T-helper 1 cell treated with Interleukin-12 subunit alpha and Interleukin-12 subunit beta and Interleukin-4 antibody, amounts not matched to agents 30 μg/mL and 1 μg/mL, for 36 hours (primary cell): ENCODE measurements around the gene MOB3B.

ENCODE experiments used
- H3K27ac Mint-ChIP-seq: one replicate; pipeline ENCODE4 v1.8.0; 2021; ENCODE audit warnings: mild to moderate bottlenecking, mixed read lengths
- H3K27me3 Mint-ChIP-seq: one replicate; pipeline ENCODE4 v1.8.0; 2021; ENCODE audit warnings: low read depth, mixed read lengths
- H3K36me3 Mint-ChIP-seq: one replicate; pipeline ENCODE4 v1.8.0; 2021; ENCODE audit warnings: low read depth, mixed read lengths
- H3K4me1 Mint-ChIP-seq: one replicate; pipeline ENCODE4 v1.8.0; 2021; ENCODE audit warnings: low read depth, mixed read lengths
- H3K4me3 Mint-ChIP-seq: one replicate; pipeline ENCODE4 v1.8.0; 2021; ENCODE audit warnings: mild to moderate bottlenecking, moderate library complexity, mixed read lengths
- H3K9me3 Mint-ChIP-seq: one replicate; pipeline ENCODE4 v1.8.0; 2021; ENCODE audit warnings: mixed read lengths

MOB3B gene

DNA sequence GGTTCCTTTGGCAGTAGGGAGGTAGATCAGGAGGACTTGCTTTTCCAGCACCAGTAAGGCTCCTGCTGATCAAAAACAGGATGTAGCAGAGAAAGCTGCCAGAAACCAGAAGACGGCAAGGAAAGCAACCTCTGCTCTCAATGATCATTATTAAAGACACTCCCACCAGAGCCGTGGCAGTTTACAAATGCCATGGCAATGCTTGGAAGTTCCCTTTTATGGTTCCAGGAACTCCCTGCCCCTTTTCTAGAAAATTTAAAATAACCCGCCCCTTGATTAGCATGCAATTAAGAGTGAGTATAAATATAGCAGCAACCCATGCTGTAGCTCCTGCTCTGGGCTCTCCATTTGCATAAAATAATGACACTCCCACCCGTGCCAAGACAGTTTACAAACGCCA is 248.8 kb downstream of the MOB3B start:
- Mint-ChIP-seq H3K27me3 (peaks cover 8% of the 10 kb centered on the region), H3K4me1 (peaks cover 2% of the 10 kb centered on the region), H3K9me3 (no peaks in the 10 kb centered on the region), H3K27ac (no peak overlapping the region), H3K4me3 (no peak overlapping the region), H3K36me3 (no peaks in the 10 kb centered on the region)

DNA sequence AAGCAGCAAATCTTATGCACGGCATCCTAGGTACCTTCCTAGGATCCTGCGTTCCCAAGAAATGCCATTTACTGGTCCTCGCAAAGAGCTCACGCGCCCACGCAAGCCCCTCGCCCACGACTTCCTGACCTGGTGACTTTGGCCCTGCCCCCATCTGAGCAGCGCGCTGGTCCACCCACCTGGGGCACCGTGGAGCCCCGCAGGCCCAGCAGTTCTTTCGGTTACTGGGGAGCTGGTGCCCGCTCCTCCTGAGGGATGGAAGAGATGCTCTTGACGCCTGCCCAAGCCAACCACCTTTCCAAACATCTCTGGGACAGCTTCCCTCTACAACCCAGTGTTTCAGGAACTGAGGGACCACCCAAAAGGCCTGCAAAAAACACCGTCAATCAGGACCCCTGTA is 249.4 kb downstream of the MOB3B start:
- Mint-ChIP-seq H3K4me3 (no peak overlapping the region), H3K4me1 (peaks cover 2% of the 10 kb centered on the region), H3K36me3 (no peaks in the 10 kb centered on the region), H3K27me3 (peaks cover 6% of the 10 kb centered on the region), H3K9me3 (no peaks in the 10 kb centered on the region), H3K27ac (no peak overlapping the region)

DNA sequence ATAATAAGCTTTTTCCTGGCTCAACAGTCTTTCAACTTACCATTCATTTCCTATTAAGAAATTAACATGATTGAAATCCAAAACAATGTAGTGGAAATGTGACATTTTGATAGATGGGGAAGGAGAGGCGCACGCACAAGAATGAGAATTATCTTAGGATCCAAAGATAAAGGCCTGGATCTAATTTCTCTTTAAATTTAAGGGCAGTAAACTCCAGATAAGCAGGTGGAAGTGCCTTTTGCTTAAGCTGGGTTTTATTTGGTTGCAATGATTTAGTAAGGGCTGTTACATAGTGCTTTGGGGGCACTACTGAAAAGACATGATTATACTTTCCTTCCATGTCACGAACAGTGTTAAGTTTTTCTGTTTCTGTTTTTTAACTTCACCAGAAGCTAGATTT is 250.0 kb downstream of the MOB3B start:
- no peak overlapping the region for H3K4me3 Mint-ChIP-seq

DNA sequence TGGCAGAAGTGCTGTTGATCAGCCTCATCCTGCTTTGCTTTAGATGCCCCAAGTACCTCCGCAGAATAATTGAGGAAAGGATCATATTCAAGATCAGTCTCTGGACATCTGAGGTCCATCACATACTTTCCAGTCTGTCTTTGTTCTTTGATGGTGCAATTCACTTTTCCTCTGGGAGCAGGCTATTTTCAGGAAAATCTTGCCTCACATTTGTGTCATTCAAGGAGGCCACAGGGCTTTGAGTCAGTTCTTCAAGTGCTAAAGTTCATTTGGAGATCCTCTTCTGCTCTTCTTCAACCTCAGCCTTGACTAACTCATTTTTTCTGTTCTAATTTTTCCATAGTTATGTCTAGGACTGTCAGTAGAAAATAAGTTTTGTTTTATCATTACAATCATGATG is 251.2 kb downstream of the MOB3B start:
- Mint-ChIP-seq H3K4me1 (peaks cover 2% of the 10 kb centered on the region), H3K27me3 (peaks cover 6% of the 10 kb centered on the region), H3K36me3 (no peaks in the 10 kb centered on the region), H3K27ac (no peak overlapping the region), H3K4me3 (no peak overlapping the region), H3K9me3 (no peaks in the 10 kb centered on the region)

More for the DNA sequence above, 250.0 kb downstream of the MOB3B start:
- no peaks in the 10 kb centered on the region for H3K9me3 Mint-ChIP-seq
- H3K36me3 Mint-ChIP-seq = no peaks in the 10 kb centered on the region
- H3K27ac Mint-ChIP-seq = no peak overlapping the region
- H3K4me1 Mint-ChIP-seq = peaks cover 2% of the 10 kb centered on the region
- peaks cover 6% of the 10 kb centered on the region for H3K27me3 Mint-ChIP-seq

DNA sequence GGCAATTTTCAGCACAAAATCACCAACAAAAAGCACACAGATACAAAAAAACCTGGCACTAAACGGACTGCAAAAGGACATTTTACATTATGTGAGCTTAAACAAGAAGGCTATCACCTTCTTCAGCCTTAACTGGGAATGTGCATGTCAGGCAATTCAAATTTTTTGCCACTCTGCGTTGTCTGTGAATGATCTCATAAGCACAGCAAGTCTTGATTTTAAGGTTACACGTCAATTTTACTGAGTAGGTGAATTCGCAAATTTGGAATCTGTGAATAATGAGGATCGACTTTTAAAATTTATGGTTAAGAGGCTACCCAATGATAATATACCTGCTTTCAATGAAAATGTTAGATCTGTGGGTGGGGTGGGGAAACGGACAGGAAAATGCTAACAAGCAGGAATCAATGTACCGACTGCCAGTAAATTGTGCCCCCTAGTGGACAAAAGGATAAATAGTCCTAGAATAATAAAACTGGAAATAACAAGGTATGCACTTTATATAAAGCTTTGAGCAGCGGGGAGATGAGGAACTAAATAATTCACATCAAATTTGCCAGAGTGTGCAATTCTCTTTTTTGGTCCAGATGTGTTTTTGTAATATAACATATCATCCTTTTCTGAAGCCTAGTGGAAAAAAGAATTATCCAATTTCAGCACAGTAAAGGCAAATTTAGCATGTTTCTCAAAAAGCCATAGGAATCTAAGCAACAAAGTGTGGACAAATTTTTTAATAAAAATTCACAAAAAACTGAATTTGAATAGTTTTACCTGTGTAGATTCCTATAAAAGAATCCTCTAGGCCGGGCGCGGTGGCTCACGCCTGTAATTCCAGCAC is 253.2 kb downstream of the MOB3B start:
- no peaks in the 10 kb centered on the region for H3K9me3 Mint-ChIP-seq
- peaks cover 6% of the 10 kb centered on the region for H3K27me3 Mint-ChIP-seq
- H3K36me3 Mint-ChIP-seq = no peaks in the 10 kb centered on the region
- H3K4me1 Mint-ChIP-seq = peaks cover 2% of the 10 kb centered on the region
- H3K27ac Mint-ChIP-seq = no peak overlapping the region
- H3K4me3 Mint-ChIP-seq = no peak overlapping the region
